GM12865 (cell line): Measurements from ENCODE around the gene GASK1A.

ENCODE experiments used
- DNase-seq: peaks from one replicate; pipeline ENCODE4 v3.0.0; 2010; ENCODE audit warnings: low read depth
- H3K4me3 ChIP-seq: 2 replicates; pipeline ENCODE4 v1.5.1; 2011; ENCODE audit warnings: mild to moderate bottlenecking, low read depth, low read length, control low read depth
- TF ChIP-seq, protein P1 (sequence below): IDR thresholded peaks from 2 replicates; pipeline ENCODE4 v1.5.1; 2011; ENCODE audit warnings: low read length, control low read depth, low read depth, inconsistent platforms; ENCODE audit not compliant: insufficient read depth; ENCODE audit errors: missing control alignments

The GASK1A gene

DNA sequence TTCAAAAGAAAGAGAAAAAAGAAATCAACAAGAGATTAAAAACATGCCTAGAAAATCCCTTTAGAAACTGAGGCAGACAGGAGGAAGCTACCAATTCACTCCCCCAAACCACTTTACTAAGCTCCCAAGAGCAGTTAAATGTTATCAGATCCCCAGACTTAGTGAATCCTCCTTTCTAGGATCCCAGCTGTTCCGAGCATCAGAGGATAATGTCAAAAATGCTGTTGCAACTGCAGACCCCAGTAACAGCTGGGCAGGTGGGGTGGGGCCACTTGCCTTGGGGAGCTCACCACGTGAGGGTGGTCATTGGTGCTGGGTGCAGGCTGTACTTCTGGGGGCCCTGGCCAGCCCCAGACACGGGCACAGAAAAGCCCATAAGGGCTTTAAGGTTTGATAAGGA is 117.7 kb downstream of the GASK1A start:
- TF ChIP-seq, protein P1, sequence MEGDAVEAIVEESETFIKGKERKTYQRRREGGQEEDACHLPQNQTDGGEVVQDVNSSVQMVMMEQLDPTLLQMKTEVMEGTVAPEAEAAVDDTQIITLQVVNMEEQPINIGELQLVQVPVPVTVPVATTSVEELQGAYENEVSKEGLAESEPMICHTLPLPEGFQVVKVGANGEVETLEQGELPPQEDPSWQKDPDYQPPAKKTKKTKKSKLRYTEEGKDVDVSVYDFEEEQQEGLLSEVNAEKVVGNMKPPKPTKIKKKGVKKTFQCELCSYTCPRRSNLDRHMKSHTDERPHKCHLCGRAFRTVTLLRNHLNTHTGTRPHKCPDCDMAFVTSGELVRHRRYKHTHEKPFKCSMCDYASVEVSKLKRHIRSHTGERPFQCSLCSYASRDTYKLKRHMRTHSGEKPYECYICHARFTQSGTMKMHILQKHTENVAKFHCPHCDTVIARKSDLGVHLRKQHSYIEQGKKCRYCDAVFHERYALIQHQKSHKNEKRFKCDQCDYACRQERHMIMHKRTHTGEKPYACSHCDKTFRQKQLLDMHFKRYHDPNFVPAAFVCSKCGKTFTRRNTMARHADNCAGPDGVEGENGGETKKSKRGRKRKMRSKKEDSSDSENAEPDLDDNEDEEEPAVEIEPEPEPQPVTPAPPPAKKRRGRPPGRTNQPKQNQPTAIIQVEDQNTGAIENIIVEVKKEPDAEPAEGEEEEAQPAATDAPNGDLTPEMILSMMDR = no peak

DNA sequence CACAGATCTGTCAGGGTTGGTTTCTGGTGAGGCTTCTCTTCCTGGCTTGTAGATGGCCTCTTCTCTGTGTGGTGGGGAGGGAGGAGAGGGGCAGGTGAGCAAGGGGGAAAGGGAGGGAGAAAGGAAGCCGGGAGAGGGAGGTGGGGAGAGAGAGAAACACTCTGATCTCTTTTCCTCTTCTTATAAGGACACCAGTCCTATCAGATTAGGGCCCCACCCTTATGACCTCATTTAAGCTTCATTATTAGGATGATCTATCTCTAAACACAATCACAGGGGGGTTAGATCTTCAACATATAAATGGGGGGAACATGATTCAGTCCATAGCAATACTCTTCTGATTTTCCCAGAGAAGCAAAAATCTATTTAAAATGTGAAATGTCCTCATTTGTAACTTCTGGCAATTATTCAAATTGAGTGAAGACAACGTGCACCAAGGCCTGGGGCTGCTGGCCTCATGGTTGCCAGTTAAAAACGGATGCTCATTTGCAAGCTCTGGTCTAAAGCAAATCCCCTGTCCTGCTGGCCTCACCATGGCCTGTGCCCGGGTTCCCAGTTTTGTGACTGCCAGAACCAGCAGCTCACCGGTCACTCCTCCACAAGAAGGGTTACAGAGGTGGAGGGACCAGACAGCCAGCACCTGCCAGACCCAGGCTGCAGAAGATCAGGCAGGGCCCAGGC is 118.4 kb downstream of the GASK1A start:
- no peak overlapping the region for H3K4me3 ChIP-seq
- TF ChIP-seq, protein P1 = no peak
- DNase-seq = no peak

More for the DNA sequence above, 117.7 kb downstream of the GASK1A start:
- no peak for DNase-seq
- no peak overlapping the region for H3K4me3 ChIP-seq

DNA sequence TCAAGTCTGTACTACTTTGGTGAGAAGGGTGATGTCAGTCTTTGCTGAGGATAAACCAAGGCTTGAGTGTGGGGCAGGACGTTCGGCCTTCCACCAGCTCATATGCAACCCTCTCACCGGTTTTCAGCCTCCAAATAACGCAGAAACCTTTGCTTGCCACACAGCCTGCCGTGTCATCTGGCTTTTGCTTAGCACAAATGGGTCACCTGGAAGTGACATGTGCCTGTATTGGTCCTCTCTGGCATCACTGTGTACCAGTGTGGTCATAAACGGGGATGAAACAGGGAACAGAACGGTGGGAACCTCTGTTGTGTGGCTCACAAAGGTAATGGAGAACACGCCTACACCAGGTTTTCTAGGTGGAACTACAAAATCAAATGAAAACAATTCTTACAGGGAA is 119.7 kb downstream of the GASK1A start:
- no peak for DNase-seq
- TF ChIP-seq, protein P1 = no peak
- H3K4me3 ChIP-seq = no peak overlapping the region

DNA sequence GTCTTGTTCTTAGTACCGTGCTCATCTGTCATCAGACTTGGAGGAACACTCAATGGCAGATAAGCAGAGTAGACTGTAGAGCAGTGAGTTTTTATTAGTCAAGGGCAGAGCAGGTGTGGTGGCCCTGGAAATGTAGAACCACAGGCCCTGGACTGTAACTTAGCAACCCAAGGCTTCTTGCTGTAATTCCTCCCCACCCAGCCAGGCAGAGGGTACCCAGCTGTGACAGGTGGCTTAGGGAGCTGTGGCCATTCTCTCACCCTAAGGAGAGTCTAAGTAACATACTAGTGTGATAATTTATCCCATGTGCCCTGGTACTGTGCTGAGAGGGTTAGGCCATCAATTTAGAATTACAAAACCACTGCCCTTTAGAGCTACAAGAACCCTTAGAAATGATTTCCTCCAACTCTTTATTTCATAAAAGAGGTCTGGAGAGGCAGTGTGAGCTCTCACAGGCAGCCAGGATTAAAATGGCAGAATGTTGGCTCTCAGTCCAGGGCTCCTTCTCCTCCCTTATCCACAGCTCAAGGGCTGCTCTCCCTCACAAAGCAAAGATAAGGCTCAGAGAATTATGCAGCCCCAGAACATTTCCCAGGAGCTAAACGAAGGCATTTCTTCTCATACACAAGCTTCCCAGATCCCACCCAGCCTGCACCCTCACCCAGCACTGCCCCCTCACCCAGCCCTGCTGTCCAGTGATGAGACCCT is 123.8 kb downstream of the GASK1A start:
- no peak for DNase-seq
- TF ChIP-seq, protein P1 = no peak

DNA sequence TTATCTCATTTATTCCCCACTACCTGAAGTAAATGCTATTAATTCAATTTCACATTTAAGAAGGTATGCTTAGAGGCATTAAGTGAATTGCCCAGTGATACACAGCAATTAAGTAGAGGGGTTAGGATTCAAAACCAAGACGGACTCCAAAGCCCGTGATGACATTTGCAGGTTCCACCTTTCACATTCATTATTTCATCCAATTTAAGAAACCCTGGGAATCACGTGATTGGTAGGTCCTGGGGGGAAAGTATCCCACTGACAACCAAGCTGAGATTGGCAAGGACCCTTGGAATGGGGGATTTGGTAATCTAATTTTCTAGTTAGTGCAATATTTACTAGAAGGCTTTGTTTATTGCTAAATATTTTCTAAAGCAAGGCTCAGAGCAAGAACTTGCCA is 124.9 kb downstream of the GASK1A start:
- TF ChIP-seq, protein P1 = no peak
- DNase-seq = no peak
- H3K4me3 ChIP-seq = no peak overlapping the region

More for the DNA sequence above, 123.8 kb downstream of the GASK1A start:
- H3K4me3 ChIP-seq = no peak overlapping the region

DNA sequence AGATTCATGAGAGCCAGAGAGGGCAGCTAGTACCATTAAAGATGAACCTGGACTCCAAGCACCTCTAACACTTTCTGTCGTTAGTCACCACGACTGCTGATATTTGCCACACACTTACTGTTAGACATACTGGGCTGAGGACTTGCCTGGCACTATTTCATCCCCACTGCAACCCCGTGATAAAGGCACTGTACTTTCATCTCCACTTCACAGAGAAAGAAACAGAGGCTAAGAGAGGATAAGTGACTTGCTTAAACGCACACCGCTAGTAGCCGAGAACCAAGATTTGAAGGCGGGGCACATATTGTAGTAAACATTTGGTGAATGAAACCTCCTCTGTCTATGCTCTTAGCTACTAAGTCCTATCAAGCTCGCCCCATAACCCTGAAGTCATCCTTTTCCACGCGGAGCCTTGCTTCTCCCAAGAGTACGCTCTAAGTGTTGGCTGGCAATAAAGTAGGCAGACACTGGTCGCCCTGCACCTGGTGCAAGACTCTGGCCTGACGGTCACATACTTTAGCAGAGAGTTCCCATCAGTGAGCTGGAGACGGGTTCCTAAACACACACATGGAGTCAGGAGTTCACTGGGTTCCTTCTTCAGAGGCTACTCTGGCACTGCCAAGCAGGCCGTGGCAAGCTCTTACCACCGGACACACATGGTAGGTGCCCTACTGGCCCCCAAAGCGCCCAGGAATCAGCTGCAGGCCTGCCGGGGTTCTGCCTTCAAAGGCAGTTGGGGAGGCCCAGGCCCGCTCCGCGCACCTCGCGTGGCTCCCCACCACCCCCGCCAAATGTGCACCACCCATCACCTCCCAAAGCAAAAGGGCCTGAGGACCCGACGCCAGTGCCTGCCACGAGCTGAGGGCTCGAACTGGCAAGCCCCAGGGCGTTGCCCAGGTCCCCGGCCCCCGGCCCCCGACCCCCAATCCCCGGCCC is 125.8 kb downstream of the GASK1A start:
- no peak for DNase-seq
- no peak overlapping the region for H3K4me3 ChIP-seq
- TF ChIP-seq, protein P1 = no peak
